Activated T-helper 1 cell treated with anti-CD3 and anti-CD28 coated beads, Interleukin-2, amount 50 U/mL, for 16 hours (primary cell): ENCODE measurements around the gene PLXNB2.
"Not testable (repeated sequence)": the region's sequence is repeated elsewhere in the genome, so short reads cannot be mapped to it uniquely, and the experiment has no call there.

Source experiments
- DNase-seq, 2 donors: peaks; one replicate each; pipeline ENCODE4 v3.0.0-alpha.2; 2020; ENCODE audit warnings: low read depth in 1 of 2, low spot score in 1 of 2

Gene PLXNB2

DNA sequence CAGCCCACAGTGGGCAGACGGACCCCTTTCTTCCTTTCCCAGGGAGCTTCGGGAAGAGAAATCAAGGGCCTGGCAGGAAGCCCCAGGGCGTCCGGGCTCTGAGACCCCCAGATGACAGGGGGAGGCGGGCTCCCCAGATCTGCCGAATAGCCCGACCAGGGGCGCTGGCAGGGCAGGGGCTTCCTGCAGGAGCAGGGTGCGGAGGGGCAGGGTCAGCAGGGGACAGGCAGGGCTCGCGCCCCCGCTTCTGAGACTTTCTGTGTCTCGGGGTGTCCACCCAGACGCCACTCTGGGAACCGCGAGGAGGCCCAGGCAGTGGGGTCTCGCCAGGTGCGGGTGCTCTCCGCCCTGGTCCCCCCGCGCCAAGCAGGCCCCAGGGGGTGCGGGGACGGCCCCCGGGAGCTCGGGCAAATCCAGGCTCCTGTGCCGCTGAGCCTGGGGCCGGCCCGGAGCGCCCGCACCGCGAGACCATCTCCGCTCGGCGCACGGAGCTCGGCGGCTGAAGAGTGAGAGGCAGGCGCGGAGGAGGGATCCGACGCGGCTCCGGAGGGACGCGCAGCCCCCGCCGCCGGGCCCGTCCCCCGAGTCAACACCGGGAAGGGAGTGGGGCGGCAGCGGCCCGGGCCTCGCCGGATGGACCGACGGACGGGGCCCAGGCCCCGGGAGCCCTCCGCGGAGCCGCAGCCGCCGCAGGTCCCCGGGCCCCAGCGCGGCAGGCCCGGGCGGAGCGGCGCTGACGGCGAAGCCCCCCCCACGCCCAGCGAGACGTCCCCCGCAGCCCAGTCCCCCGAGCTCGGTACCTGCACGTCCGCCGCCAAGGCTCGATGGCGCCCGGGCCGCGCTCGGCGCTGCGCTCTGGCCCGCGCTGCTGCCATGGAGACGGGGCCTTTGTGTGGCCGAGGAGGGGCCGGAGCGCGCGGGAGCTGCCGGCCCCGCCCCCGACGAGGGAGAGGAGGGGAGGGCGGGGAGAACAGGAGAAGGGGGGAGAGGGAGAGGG, at the start of gene PLXNB2:
TSS of gene PLXNB2 (minus strand) at position 894 of the 997 bp plus-strand sequence. CDS start 17,062 bp downstream, outside the sequence.
- no peak for DNase-seq

GRCh38 chr22:50357222-50357621, 49.8 kb upstream of the PLXNB2 start:
- no peak for DNase-seq

DNA sequence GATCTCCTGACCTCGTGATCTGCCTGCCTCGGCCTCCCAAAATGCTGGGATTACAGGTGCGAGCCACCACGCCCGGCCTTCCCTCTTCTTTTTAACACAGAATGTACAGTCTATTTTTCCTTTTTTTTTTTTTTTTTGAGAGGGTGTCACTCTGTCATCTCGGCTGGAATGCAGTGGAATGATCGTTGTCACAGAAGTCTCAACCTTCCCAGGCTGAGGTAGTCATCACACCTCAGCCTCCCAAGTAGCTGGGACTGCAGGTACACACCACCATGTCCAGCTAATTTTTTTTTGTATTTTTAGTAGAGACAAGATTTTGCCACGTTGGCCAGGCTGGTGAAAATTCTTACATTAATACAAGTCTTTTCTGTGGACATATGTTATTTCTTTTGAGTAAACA, 48.7 kb upstream of the PLXNB2 start:
- no peak for DNase-seq

GRCh38 chr22:50348058-50348457, 40.6 kb upstream of the PLXNB2 start:
- DNase-seq: no peak

- DNase-seq: no peak
These were observed 39.7 kb upstream of the PLXNB2 start for GRCh38 chr22:50347157-50347556.

- no peak for DNase-seq
These were observed 39.0 kb upstream of the PLXNB2 start for GRCh38 chr22:50346470-50346869.

DNA sequence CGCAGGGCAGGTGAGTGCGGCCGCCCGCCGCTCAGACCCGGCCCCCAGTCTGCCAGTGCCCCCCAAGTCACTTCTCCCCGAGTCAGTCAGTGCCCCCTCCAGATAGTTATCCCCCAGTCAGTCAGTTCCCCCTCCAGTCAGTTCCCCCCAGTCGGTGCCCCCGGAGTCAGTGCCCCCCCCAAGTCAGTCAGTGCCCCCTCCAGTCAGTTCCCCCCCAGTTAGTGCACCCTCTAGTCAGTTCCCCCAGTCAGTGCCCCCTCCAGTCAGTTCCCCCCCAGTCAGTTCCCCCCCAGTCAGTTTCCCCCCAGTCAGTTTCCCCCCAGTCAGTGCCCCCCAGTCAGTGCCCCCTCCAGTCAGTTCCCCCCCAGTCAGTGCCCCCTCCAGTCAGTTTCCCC, 36.1 kb upstream of the PLXNB2 start:
- DNase-seq: no peak

- peak; percentile 77 to 89 for DNase-seq
These were observed 35.5 kb upstream of the PLXNB2 start, which contains the start of gene PPP6R2 for GRCh38 chr22:50342651-50343540. Gene PPP6R2 (plus strand): TSS chr22:50343327. CDS start chr22:50393909, 50,582 bp downstream.

GRCh38 chr22:50341977-50342650, 34.7 kb upstream of the PLXNB2 start:
- peak; percentile 73 to 79 for DNase-seq

DNA sequence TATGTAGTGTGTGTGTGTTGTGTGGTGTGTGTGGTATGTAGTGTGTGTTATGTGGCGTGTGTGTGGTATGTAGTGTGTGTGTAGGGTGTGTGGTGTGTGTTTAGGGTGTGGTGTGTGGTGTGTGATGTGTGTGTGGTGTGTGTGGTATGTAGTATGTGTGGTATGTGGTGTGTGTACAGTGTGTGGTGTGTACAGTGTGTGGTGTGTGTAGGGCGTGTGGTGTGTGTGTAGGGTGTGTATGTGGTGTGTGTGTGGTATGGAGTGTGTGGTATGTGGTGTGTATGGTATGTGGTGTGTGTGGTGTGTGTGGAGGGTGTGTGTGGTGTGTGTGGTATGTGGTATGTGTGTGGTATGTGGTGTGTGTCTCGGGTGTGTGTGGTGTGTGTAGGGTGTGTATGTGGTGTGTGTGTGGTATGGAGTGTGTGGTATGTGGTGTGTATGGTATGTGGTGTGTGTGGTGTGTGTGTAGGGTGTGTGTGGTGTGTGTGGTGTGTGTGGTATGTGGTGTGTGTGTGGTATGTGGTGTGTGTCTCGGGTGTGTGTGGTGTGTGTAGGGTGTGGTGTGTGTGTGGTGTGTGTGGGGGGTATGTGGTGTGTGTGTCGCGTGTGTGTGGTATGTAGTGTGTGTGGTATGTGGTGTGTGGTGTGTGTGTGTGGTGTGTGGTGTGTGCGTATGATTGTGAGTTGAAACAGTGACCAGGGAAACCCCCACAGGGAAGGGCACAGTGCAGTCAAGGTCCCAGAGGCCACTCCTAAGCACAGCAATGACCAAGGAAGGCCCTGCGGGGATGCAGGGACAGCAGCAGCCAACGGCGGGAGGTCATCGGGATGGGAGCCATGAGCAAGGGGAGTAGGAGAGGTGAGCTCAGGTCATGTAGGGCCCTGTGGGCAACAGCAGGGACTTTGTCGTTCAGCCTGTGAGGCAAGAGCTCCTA, 32.8 kb upstream of the PLXNB2 start:
- no peak for DNase-seq

DNA sequence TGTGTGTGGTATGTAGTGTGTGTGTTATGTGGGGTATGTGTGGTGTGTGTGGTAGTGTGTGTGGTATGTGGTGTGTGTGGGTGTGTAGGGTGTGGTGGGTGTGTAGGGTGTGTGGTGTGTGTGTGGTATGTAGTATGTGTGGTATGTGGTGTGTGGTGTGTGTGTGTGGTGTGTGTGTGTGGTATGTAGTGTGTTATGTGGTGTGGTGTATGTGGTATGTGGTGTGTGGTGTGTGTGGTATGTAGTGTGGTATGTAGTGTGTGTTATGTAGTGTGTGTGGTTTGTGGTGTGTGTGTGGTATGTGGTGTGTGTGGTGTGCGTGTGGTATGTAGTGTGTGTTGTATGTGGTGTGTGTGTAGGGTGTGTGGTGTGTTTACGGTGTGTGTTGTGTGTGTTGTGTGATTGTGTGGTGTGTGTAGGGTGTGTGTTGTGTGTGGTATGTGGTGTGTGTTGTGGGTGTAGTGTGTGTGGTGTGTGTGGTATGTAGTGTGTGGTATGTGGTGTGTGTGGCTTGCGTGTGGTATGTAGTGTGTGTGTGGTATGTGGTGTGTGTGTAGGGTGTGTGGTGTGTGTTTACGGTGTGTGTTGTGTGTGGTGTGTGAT, 31.5 kb upstream of the PLXNB2 start:
- DNase-seq: no peak

DNA sequence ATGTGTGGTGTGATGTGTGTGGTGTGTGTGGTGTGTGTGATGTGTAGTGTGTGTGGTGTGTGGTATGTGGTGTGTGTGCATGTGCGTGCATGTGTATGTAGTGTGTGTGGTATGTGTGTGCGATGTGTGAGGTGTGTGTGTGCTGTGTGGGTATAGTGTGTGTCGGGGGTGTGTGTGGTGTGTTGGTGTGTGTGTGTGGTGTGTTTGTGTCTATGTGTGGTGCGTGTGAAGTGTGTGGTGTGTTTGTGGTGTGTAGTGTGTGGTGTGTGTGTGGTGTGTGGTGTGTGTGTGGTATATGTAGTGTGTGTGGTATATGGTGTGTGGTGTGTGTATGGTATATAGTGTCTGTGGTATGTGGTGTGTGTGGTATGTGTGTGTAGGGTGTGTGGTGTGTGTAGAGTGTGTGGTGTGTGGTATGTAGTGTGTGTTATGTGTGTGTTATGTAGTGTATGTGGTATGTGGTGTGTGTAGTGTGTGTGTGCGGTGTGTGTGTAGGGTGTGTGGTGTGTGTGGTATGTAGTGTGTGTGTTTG, 30.7 kb upstream of the PLXNB2 start:
- no peak for DNase-seq

GRCh38 chr22:50337262-50338041, 30.0 kb upstream of the PLXNB2 start:
- no peak for DNase-seq

GRCh38 chr22:50334433-50334832, 27.0 kb upstream of the PLXNB2 start:
- not testable (repeated sequence) for DNase-seq

GRCh38 chr22:50329236-50329635, 21.8 kb upstream of the PLXNB2 start:
- no peak for DNase-seq

GRCh38 chr22:50327711-50328019, 20.2 kb upstream of the PLXNB2 start:
- DNase-seq: no peak

GRCh38 chr22:50326956-50327710, 19.7 kb upstream of the PLXNB2 start, which contains the start of gene DENND6B:
Gene DENND6B (minus strand): TSS chr22:50327012. CDS start chr22:50326988, 24 bp downstream.
- peak; percentile 20 to 65 for DNase-seq
